ENCODE measurements around the gene TRAPPC4. TPM values are rescaled to one million over a fixed set of nuclear protein-coding genes. Genes with fewer than 3 reads are reported as not detected.
A peak's percentile ranks its signal among the peaks of the same experiment; 100 is the strongest.
"Not testable (repeated sequence)": the region's sequence is repeated elsewhere in the genome, so short reads cannot be mapped to it uniquely, and the experiment has no call there.

Gene TRAPPC4
- total RNA-seq, 4 donors from 2014 or later: 8.2 to 55.4 (median 28.6) TPM

DNA sequence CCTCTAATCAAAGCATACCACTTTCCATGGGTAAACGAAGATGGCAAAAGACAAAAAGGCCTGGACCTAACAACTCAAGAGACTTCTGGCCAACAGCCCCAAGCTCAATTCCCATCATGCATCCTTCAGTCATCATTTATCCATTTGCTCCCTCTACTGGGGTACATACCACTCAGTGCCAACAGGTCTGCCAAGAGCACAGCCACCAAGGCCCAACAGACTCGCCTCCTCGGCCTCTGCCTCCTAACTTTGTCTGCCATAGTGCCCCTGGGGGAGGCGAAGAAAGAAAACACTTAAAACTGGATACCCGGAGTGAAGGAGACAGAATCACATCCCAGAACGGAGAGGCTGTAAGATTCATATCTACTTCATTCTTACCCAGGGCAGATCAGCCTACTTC is 37.3 kb downstream of the TRAPPC4 start:
- peaks cover 4 to 18% of the 10 kb centered on the region in 2 donors for H3K4me1 ChIP-seq
- peak overlapping the region in 1 of 2 donors; percentile 66 for H3K27ac ChIP-seq
- TF ChIP-seq, protein P1, sequence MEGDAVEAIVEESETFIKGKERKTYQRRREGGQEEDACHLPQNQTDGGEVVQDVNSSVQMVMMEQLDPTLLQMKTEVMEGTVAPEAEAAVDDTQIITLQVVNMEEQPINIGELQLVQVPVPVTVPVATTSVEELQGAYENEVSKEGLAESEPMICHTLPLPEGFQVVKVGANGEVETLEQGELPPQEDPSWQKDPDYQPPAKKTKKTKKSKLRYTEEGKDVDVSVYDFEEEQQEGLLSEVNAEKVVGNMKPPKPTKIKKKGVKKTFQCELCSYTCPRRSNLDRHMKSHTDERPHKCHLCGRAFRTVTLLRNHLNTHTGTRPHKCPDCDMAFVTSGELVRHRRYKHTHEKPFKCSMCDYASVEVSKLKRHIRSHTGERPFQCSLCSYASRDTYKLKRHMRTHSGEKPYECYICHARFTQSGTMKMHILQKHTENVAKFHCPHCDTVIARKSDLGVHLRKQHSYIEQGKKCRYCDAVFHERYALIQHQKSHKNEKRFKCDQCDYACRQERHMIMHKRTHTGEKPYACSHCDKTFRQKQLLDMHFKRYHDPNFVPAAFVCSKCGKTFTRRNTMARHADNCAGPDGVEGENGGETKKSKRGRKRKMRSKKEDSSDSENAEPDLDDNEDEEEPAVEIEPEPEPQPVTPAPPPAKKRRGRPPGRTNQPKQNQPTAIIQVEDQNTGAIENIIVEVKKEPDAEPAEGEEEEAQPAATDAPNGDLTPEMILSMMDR (IDR thresholded peaks at IDR 0.05): no peak
- no peak for TF ChIP-seq POLR2A (IDR thresholded peaks at IDR 0.05)
- peak overlapping the region; percentile 61 to 86 for H3K4me3 ChIP-seq
- no peaks in the 10 kb centered on the region for H3K27me3 ChIP-seq
- DNase-seq: no peak
- H3K9me3 ChIP-seq: no peaks in the 10 kb centered on the region
- intact Hi-C loops (cut with DNase I; ENCODE audit: low total_unique reads): no loop called here
- H3K36me3 ChIP-seq: no peaks in the 10 kb centered on the region

DNA sequence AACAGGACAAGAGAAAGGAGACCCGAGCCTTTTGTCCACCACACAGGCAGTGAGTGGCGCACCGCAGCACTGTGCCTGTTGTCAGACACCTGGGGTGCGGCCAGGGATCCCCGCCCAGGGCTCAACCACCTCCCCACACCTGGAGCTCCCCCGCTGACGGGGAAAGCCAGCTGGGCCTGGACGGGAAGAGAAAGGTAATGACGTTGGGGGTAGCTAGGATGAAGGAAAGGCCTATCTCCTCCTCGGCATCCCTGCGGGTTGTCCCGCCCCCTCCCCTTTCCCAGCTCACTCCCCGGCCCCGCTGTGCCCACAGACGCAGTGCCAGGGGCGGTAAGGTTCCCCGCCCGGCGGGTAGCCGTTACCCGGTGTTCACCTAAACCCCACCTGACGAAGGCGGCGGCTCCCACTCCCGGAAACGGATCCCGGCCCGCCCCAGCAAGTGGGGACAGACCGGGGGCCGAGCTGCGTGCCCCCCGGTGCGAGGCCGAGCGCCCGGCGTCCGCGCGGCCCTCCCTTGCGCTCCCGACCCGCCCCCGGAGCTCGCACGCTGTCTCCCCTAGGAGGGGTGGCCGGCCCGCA is 37.9 kb downstream of the TRAPPC4 start:
- Histone ChIP-seq H3K9me3 (no peaks in the 10 kb centered on the region), H3K4me3 (peak overlapping the region; percentile 61 to 86), H3K27ac (peak overlapping the region; percentile 66 to 82), H3K36me3 (no peaks in the 10 kb centered on the region), H3K27me3 (no peaks in the 10 kb centered on the region), H3K4me1 (peaks cover 4 to 18% of the 10 kb centered on the region in 2 donors)
- peak in 1 of 2 donors; percentile 41 for DNase-seq
- intact Hi-C loops (cut with DNase I; ENCODE audit: low total_unique reads): no loop called here
- TF ChIP-seq, protein P1 (IDR thresholded peaks at IDR 0.05): no peak
- no peak for TF ChIP-seq POLR2A (IDR thresholded peaks at IDR 0.05)

DNA sequence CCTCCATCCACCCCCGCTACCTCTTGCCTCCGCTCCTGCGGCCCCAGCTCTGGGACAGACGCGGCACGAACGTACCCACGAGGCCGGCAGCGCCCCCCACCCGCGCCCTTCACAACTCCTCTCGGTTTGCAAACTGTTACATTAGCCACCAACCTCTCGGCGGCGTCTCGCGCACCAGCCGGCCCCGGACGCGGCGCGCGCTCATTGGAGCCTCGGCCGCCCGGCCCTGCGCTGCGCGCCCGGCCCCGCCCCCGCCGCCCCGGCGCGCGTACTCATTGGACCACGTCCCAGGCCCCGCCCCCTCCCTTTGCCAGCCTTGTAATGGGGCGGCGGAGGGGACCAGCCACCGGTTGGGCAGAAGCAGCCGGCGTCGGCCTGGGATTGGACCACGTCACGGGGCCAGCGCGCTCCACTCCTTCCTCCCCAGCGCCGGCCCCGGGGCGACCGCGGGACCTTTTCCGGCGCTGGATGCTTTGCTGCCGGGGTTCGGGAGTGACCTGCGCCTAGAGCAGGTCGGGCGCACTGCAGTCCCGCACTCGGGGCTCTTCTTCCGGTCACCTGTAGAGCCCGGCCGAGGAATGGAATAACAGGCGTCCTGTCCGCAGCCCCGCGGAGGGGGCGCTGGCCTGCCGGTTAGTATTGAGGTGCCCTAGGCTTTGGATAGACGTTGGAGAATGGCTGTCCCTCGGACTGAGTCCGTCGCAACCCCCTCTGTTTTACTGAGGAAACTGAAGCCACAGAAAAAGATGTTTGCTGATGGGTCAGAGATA is 38.6 kb downstream of the TRAPPC4 start, which contains the start of gene HYOU1:
HYOU1 (minus strand) TSS at position 206 of the 770 bp plus-strand sequence. CDS start 1,045 bp downstream, outside the sequence.
- Histone ChIP-seq H3K4me1 (peaks cover 4 to 18% of the 10 kb centered on the region in 2 donors), H3K27me3 (no peaks in the 10 kb centered on the region), H3K9me3 (no peaks in the 10 kb centered on the region), H3K4me3 (peak within 1 kb of the TSS; percentile 86 to 88), H3K27ac (peak within 1 kb of the TSS; percentile 79 to 93), H3K36me3 (no peaks in the 10 kb centered on the region)
- DNase-seq: peak; percentile 97 to 98
- intact Hi-C loops (cut with DNase I; ENCODE audit: low total_unique reads): no loop called here
- TF ChIP-seq, protein P1 (IDR thresholded peaks at IDR 0.05): peak in 1 of 4 experiments; percentile 37
- TF ChIP-seq POLR2A (IDR thresholded peaks at IDR 0.05): peak; percentile 74 to 83

DNA sequence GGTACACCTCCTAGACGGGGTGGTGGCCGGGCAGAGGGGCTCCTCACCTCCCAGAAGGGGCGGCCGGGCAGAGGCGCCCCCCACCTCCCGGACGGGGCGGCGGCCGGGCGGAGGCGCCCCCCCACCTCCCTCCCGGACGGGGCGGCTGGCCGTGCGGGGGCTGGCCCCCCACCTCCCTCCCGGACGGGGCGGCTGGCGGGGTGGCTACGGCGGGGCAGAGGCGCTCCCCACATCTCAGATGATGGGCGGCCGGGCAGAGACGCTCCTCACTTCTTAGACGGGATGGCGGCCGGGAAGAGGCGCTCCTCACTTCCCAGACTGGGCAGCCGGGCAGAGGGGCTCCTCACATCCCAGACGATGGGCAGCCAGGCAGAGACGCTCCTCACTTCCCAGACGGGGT is 40.6 kb downstream of the TRAPPC4 start:
- H3K9me3 ChIP-seq; H3K27me3 ChIP-seq; intact Hi-C loops (cut with DNase I; ENCODE audit: low total_unique reads); H3K4me3 ChIP-seq; H3K36me3 ChIP-seq; DNase-seq; H3K27ac ChIP-seq: not testable (repeated sequence)
- H3K4me1 ChIP-seq: peaks cover 4 to 18% of the 10 kb centered on the region in 2 donors

DNA sequence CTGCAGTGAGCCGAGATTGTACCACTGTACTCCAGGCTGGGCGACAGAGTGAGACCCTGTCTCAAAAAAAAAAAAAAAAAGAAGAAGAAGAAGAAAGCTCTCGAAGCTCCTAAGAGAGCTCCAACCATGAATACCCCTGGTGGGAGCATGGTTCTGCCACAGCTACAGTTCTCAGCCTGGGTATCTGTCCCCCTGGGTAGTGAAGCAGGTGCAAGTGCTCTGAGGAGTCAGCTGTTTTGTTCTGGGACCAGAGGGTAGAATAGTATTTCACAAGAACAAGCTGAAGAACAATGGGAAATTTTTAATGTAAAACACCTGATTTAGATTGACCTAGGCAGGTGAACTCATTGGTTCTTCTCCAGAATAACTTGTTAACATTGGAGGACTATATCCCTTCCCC is 42.7 kb downstream of the TRAPPC4 start:
- DNase-seq: no peak
- TF ChIP-seq, protein P1 (IDR thresholded peaks at IDR 0.05): no peak
- TF ChIP-seq POLR2A (IDR thresholded peaks at IDR 0.05): no peak
- Histone ChIP-seq H3K4me3 (no peak overlapping the region), H3K27me3 (no peaks in the 10 kb centered on the region), H3K4me1 (peaks cover 0 to 7% of the 10 kb centered on the region in 2 donors), H3K27ac (no peak overlapping the region), H3K9me3 (no peaks in the 10 kb centered on the region), H3K36me3 (no peaks in the 10 kb centered on the region)
- intact Hi-C loops (cut with DNase I; ENCODE audit: low total_unique reads): no loop called here
